Lower leg skin (tissue), 3 donors: Measurements from ENCODE around the gene DGLUCY.
A peak's percentile ranks its signal among the peaks of the same experiment; 100 is the strongest.

Source experiments
- CTCF ChIP-seq, 3 donors: fragments of 450-650 bp; IDR thresholded peaks; one replicate each; pipeline ENCODE4 v1.5.1; 2016; ENCODE audit warnings: antibody characterized with exemption in 3 of 3, mild to moderate bottlenecking in 3 of 3, moderate library complexity in 2 of 3
- POLR2A ChIP-seq, 2 donors: fragments of 450-650 bp; IDR thresholded peaks; one replicate each; pipeline ENCODE4 v1.6.1; 2016 to 2017; ENCODE audit warnings: antibody characterized with exemption in 2 of 2, mild to moderate bottlenecking in 1 of 2, moderate library complexity in 1 of 2

DNA sequence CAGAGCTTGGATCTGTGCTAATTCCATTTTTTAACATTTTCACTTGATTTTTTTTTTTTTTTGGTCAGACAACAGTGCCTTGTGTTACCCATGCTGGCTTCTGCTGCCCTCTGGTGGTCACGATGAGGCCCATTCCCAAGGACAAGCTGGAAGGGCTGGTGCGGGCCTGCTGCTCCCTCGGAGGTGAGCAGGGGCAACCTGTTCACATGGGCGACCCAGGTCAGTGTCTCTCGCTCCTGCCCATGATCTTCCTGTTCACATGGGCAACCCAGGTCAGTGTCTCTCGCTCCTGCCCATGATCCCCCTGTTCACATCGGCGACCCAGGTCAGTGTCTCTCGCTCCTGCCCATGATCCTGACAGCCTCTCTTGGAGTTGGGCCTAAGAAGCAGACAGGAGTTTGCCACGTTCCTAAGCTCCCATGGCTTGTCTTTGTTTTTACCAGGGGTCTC is 59.4 kb downstream of the DGLUCY start:
- TF ChIP-seq CTCF (IDR thresholded peaks at IDR 0.05) (peak in 1 of 3 donors; percentile 56), POLR2A (IDR thresholded peaks at IDR 0.05) (no peak)
